Measurements from ENCODE around the gene CYP19A1. TPM values are rescaled to one million over a fixed set of nuclear protein-coding genes. Genes with fewer than 3 reads are reported as not detected.

The CYP19A1 gene
- total RNA-seq, 3 donors from 2014 or later, result 1.0 to 24.9 (median 6.9) TPM

DNA sequence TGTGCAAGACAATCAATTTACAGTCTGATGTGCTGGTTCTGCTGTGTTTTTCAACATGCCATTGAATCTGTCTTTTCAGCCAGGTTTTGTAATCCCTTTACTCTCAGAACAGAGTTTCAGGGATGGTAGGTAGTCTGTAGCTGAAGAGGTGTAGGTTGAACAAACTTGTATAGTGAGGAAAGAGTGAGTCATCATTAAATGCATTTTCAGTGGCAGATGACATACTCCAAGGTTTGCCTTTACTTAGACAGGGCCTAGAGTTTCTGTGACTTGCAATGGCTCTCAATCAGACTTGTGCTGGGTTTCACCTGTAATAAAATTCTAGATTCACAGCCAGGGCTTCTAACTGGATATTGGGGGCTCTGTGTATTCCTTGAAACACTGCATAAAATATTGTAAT lies 94.6 kb downstream of the CYP19A1 start:
- no peak overlapping the region for H3K27ac ChIP-seq
- no peaks in the 10 kb centered on the region for H3K27me3 ChIP-seq
- DNase-seq (ENCODE audit: low spot score in 2 of 2), result no peak
- TF ChIP-seq POLR2AphosphoS5 (IDR thresholded peaks at IDR 0.05), result no peak
- TF ChIP-seq, protein P1, sequence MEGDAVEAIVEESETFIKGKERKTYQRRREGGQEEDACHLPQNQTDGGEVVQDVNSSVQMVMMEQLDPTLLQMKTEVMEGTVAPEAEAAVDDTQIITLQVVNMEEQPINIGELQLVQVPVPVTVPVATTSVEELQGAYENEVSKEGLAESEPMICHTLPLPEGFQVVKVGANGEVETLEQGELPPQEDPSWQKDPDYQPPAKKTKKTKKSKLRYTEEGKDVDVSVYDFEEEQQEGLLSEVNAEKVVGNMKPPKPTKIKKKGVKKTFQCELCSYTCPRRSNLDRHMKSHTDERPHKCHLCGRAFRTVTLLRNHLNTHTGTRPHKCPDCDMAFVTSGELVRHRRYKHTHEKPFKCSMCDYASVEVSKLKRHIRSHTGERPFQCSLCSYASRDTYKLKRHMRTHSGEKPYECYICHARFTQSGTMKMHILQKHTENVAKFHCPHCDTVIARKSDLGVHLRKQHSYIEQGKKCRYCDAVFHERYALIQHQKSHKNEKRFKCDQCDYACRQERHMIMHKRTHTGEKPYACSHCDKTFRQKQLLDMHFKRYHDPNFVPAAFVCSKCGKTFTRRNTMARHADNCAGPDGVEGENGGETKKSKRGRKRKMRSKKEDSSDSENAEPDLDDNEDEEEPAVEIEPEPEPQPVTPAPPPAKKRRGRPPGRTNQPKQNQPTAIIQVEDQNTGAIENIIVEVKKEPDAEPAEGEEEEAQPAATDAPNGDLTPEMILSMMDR (IDR thresholded peaks at IDR 0.05), result no peak
- no peak for TF ChIP-seq POLR2A (IDR thresholded peaks at IDR 0.05)
- no peaks in the 10 kb centered on the region for H3K36me3 ChIP-seq
- no peak overlapping the region for H3K4me3 ChIP-seq
- intact Hi-C loops (cut with DNase I; ENCODE audit: low total_unique reads), result loop anchor here (10.0 kb wide), 1 partner anchor 131 kb away; no protein-coding TSS in a partner anchor
- no peaks in the 10 kb centered on the region for H3K4me1 ChIP-seq
- no peaks in the 10 kb centered on the region for H3K9me3 ChIP-seq

DNA sequence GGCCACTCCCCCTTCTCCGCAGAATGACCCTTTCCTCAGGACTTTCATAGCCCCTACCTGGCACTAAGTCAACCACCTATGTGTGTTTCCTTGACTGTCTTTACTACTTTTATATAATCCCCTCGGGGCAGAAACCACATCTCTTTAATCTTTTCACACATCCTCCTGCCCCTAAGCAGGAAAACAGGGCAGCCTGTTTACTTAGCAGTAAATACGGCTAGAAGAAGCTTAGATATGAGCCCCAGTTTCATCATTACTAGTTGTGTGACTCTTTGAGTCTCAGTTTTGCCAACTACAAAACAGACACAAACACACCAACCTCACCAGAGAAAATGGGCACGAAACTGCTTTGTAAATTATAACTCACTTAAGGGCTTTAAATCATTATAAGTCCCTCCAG lies 98.3 kb downstream of the CYP19A1 start:
- no peaks in the 10 kb centered on the region for H3K36me3 ChIP-seq
- H3K27me3 ChIP-seq, result no peaks in the 10 kb centered on the region
- intact Hi-C loops (cut with DNase I; ENCODE audit: low total_unique reads), result loop anchor here (10.0 kb wide), 1 partner anchor 135 kb away; no protein-coding TSS in a partner anchor
- H3K4me3 ChIP-seq, result no peak overlapping the region
- DNase-seq (ENCODE audit: low spot score in 2 of 2), result no peak
- no peaks in the 10 kb centered on the region for H3K4me1 ChIP-seq
- H3K27ac ChIP-seq, result no peak overlapping the region
- H3K9me3 ChIP-seq, result no peaks in the 10 kb centered on the region
- TF ChIP-seq, protein P1 (IDR thresholded peaks at IDR 0.05), result no peak
- TF ChIP-seq POLR2A (IDR thresholded peaks at IDR 0.05) (no peak), POLR2AphosphoS5 (IDR thresholded peaks at IDR 0.05) (no peak)

DNA sequence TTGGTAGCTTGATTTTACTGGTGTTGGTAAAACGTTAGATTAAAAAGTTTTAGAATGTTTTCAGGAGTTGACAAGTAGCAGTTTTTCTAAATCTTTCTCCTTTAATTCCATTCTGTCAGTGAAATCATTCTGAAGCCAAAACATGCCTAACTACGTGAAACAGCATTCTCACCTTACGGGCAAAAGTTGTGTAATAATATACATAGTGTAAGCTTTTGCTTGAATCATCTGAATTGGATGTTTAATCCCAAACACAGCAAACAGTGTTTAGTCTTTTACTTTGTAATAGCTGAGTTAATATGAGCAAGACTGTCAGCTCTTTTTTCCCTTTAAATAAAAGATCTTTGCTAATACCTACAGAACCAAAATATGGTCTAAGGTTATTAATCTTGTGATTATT lies 100.6 kb downstream of the CYP19A1 start:
- no peaks in the 10 kb centered on the region for H3K27me3 ChIP-seq
- H3K4me3 ChIP-seq, result no peak overlapping the region
- TF ChIP-seq POLR2A (IDR thresholded peaks at IDR 0.05), result no peak
- TF ChIP-seq, protein P1 (IDR thresholded peaks at IDR 0.05), result no peak
- no peak for TF ChIP-seq POLR2AphosphoS5 (IDR thresholded peaks at IDR 0.05)
- H3K36me3 ChIP-seq, result no peaks in the 10 kb centered on the region
- no peak overlapping the region for H3K27ac ChIP-seq
- no peak for DNase-seq (ENCODE audit: low spot score in 2 of 2)
- H3K9me3 ChIP-seq, result no peaks in the 10 kb centered on the region
- intact Hi-C loops (cut with DNase I; ENCODE audit: low total_unique reads), result no loop called here
- H3K4me1 ChIP-seq, result no peaks in the 10 kb centered on the region

DNA sequence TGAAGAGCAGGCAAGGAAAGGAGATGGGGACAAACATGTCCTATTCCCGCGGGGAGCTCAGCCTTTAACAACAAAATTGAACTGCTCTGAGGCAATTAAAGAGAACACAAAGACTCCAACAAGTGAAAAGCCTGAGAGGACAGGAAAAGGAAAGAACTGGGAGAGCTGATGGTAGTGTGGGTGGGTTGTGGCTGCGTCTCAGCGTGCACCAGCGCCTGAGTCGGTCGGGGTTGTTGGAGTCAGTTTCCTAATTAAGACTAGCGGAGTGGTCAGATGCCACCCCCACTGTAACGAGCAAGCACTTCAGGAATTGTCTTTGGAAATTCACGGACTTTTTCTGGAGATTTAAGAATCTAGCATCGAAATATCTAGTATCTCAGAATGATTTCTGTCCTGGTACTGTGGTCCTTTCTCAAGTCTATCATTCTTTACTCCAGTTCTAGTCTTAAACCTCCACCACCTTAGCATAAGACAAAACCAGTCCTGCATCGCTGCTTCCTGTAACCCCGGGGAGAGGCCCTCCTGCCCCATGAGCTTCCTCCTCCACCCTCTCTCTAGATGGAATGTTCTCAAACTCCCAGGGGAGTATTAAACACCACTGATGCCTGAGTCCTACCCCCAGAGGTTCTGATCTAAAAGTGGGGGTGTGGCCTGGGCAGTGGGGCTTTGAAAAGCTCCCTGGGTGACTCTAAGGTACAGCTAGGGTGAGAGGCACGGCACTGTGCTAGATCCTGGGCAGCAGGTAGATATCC lies 104.0 kb downstream of the CYP19A1 start:
- no peaks in the 10 kb centered on the region for H3K9me3 ChIP-seq
- intact Hi-C loops (cut with DNase I; ENCODE audit: low total_unique reads), result no loop called here
- H3K27me3 ChIP-seq, result no peaks in the 10 kb centered on the region
- no peak overlapping the region for H3K27ac ChIP-seq
- no peak for TF ChIP-seq POLR2A (IDR thresholded peaks at IDR 0.05)
- TF ChIP-seq, protein P1 (IDR thresholded peaks at IDR 0.05), result no peak
- TF ChIP-seq POLR2AphosphoS5 (IDR thresholded peaks at IDR 0.05), result no peak
- no peak overlapping the region for H3K4me3 ChIP-seq
- DNase-seq (ENCODE audit: low spot score in 2 of 2), result no peak
- H3K4me1 ChIP-seq, result no peaks in the 10 kb centered on the region
- H3K36me3 ChIP-seq, result no peaks in the 10 kb centered on the region

DNA sequence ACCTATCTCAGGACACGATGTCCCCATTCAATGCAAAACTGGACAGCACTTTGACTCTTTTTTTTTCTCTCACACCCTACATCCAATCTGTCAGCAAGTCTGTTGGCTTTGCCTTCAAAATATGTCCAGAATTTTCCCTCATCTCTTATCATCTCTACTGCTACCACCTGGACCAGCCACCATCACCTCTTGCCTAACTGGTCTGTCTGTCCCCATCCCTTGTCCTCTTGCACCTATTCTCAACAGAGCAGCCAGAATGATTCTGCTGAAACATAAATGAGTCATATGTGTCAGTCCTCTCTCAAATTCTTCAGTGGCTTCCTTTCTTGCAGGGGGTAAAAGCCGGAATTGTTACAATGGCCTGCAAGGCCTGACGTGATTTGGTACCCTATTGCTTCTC lies 105.8 kb downstream of the CYP19A1 start:
- TF ChIP-seq POLR2A (IDR thresholded peaks at IDR 0.05) (no peak), POLR2AphosphoS5 (IDR thresholded peaks at IDR 0.05) (no peak)
- TF ChIP-seq, protein P1 (IDR thresholded peaks at IDR 0.05), result no peak
- intact Hi-C loops (cut with DNase I; ENCODE audit: low total_unique reads), result loop anchor here (2.0 kb wide), 1 partner anchor 60 kb away; no protein-coding TSS in a partner anchor
- Histone ChIP-seq H3K4me3 (no peak overlapping the region), H3K27me3 (no peaks in the 10 kb centered on the region), H3K4me1 (no peaks in the 10 kb centered on the region), H3K36me3 (no peaks in the 10 kb centered on the region), H3K27ac (no peak overlapping the region), H3K9me3 (no peaks in the 10 kb centered on the region)
- DNase-seq (ENCODE audit: low spot score in 2 of 2), result no peak
